Fibroblast of lung (primary cell): ENCODE data around the gene DGAT2. TPM values are rescaled to one million over a fixed set of nuclear protein-coding genes. Genes with fewer than 3 reads are reported as not detected.

Source experiments
- DNase-seq, 2 donors: peaks; one replicate each; pipeline versions ENCODE4 v3.0.0 to v3.0.0-alpha.2; 2010; ENCODE audit warnings: low read depth in 2 of 2
- H2AFZ ChIP-seq: 2 replicates; pipeline ENCODE4 v1.5.1; 2012; ENCODE audit warnings: low read length, control low read depth, inconsistent platforms
- H3K27ac ChIP-seq: 2 replicates; pipeline ENCODE4 v1.5.1; 2011; ENCODE audit warnings: low read length, control low read depth; ENCODE audit not compliant: insufficient read depth
- H3K27me3 ChIP-seq: 2 replicates; pipeline ENCODE4 v1.5.1; 2011; ENCODE audit warnings: mild to moderate bottlenecking, low read length; ENCODE audit not compliant: control insufficient read depth, insufficient read depth
- H3K36me3 ChIP-seq: 2 replicates; pipeline ENCODE4 v1.5.1; 2011; ENCODE audit warnings: low read length; ENCODE audit not compliant: control insufficient read depth, insufficient read depth
- H3K4me1 ChIP-seq: 2 replicates; pipeline ENCODE4 v1.5.1; 2011; ENCODE audit warnings: low read length; ENCODE audit not compliant: control insufficient read depth, insufficient read depth; ENCODE audit errors: extremely low read depth
- H3K4me2 ChIP-seq: 2 replicates; pipeline ENCODE4 v1.5.1; 2011; ENCODE audit warnings: low read length, control low read depth; ENCODE audit not compliant: insufficient read depth; ENCODE audit errors: extremely low read depth
- H3K4me3 ChIP-seq, 4 experiments: fragments of 200-600 bp in 1 of 4; sonication (generic) in 1 of 4; replicated peaks in 1 of 4; 2 replicates each; pipeline ENCODE4 v1.5.1; 2011 to 2016; ENCODE audit warnings: low read length in 4 of 4, low read depth in 3 of 4, mild to moderate bottlenecking in 3 of 4, control low read depth in 2 of 4, inconsistent platforms in 1 of 4, mixed read lengths in 1 of 4; ENCODE audit not compliant: insufficient read depth in 1 of 4; ENCODE audit errors: control extremely low read depth in 1 of 4
- H3K79me2 ChIP-seq: 2 replicates; pipeline ENCODE4 v1.5.1; 2012; ENCODE audit warnings: mild to moderate bottlenecking, low read length, inconsistent platforms; ENCODE audit not compliant: control insufficient read depth, insufficient read depth
- H3K9ac ChIP-seq: 2 replicates; pipeline ENCODE4 v1.5.1; 2011; ENCODE audit warnings: mild to moderate bottlenecking, low read length, control low read depth; ENCODE audit not compliant: insufficient read depth
- H3K9me3 ChIP-seq: 2 replicates; pipeline ENCODE4 v1.5.1; 2012; ENCODE audit warnings: low read depth, low read length; ENCODE audit not compliant: control insufficient read depth, insufficient read depth
- H4K20me1 ChIP-seq: 2 replicates; pipeline ENCODE4 v1.5.1; 2011; ENCODE audit warnings: low read length; ENCODE audit not compliant: control insufficient read depth, insufficient read depth; ENCODE audit errors: extremely low read depth
- CTCF ChIP-seq, 2 donors: IDR thresholded peaks in 1 of 2; conservative IDR thresholded peaks in 1 of 2; 1 replicate in 1 of 2; 2 replicates in 1 of 2; pipeline ENCODE4 v1.5.1; 2011 to 2012; ENCODE audit warnings: low read length in 2 of 2, control low read depth in 1 of 2, inconsistent platforms in 1 of 2, low read depth in 1 of 2, mild to moderate bottlenecking in 1 of 2
- EZH2 ChIP-seq: IDR thresholded peaks from 2 replicates; pipeline ENCODE4 v1.5.1; 2012; ENCODE audit warnings: low read length, control low read depth, mild to moderate bottlenecking; ENCODE audit errors: missing control alignments
- polyA plus RNA-seq, 2 donors: library from polyadenylated mRNA; depleted of rRNA in 1 of 2; stranded (reverse) in 1 of 2; unstranded in 1 of 2; fragments of >200 nt; gene quantifications; 2 replicates each; pipeline ENCODE4 v1.2.1, GENCODE V29; 2011 to 2012; ENCODE audit warnings: missing spikeins in 1 of 2
- total RNA-seq: library from RNA; depleted of rRNA; stranded (reverse); fragments of >200 nt; gene quantifications from 2 replicates; pipeline ENCODE4 v1.2.1, GENCODE V29; 2014

DGAT2 gene
- total and polyA plus RNA-seq, 2 donors (not counting 1 experiment from before 2014, with no cell fraction given): 0.32 to 1.3 TPM

DNA sequence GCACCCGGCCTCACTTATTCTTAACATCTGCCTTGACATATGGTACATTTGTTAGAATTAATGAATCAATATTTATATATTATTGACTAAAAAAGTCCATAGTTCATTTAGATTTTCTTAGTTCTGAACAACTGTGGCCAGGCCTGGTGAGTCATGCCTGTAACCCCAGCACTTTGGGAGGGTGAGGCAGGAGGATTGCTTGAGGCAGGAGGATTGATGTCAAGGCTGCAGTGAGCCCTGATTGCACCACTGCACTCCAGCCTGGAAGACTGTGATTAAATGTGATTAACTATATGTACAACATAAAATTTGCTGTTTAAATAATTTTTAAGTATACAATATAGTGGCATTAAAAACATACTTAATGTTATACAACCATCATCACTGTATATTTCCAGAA lies 52.1 kb downstream of the DGAT2 start:
- H4K20me1 ChIP-seq: no peaks in the 10 kb centered on the region
- H3K9me3 ChIP-seq: no peaks in the 10 kb centered on the region
- H3K27me3 ChIP-seq: no peaks in the 10 kb centered on the region
- peaks cover 6% of the 10 kb centered on the region for H3K4me1 ChIP-seq
- H3K4me3 ChIP-seq: no peak overlapping the region
- H3K79me2 ChIP-seq: peaks cover 26% of the 10 kb centered on the region
- no peak overlapping the region for H2AFZ ChIP-seq
- no peaks in the 10 kb centered on the region for H3K36me3 ChIP-seq
- no peak overlapping the region for H3K4me2 ChIP-seq
- H3K27ac ChIP-seq: no peak overlapping the region
- peak; percentile 46 to 70 for DNase-seq
- TF ChIP-seq EZH2 (no peak), CTCF (conservative IDR thresholded peaks at IDR 0.05 in 1 of 2, IDR thresholded peaks at IDR 0.05 in 1 of 2; ENCODE audit: low read depth in 1 of 2, low read length in 2 of 2) (no peak)
- no peak overlapping the region for H3K9ac ChIP-seq

- H3K27me3 ChIP-seq: no peaks in the 10 kb centered on the region
Observed at GRCh38 chr11:75821202-75821601, 52.6 kb downstream of the DGAT2 start.

GRCh38 chr11:75822541-75822940 lies 54.0 kb downstream of the DGAT2 start:
- Histone ChIP-seq H2AFZ (no peak overlapping the region), H3K4me1 (peaks cover 6% of the 10 kb centered on the region), H3K4me2 (no peak overlapping the region), H3K4me3 (no peak overlapping the region), H3K79me2 (peaks cover 15% of the 10 kb centered on the region), H3K27ac (no peak overlapping the region), H3K36me3 (no peaks in the 10 kb centered on the region), H4K20me1 (no peaks in the 10 kb centered on the region), H3K9ac (no peak overlapping the region), H3K9me3 (no peaks in the 10 kb centered on the region), H3K27me3 (no peaks in the 10 kb centered on the region)
- no peak for DNase-seq
- TF ChIP-seq CTCF (conservative IDR thresholded peaks at IDR 0.05 in 1 of 2, IDR thresholded peaks at IDR 0.05 in 1 of 2; ENCODE audit: low read depth in 1 of 2, low read length in 2 of 2) (no peak), EZH2 (no peak)

More at GRCh38 chr11:75821202-75821601, 52.6 kb downstream of the DGAT2 start:
- Histone ChIP-seq H3K27ac (no peak overlapping the region), H2AFZ (no peak overlapping the region), H3K9me3 (no peaks in the 10 kb centered on the region), H3K4me1 (peaks cover 6% of the 10 kb centered on the region), H3K79me2 (peaks cover 21% of the 10 kb centered on the region), H3K9ac (no peak overlapping the region), H3K4me2 (no peak overlapping the region), H3K4me3 (no peak overlapping the region), H3K36me3 (no peaks in the 10 kb centered on the region), H4K20me1 (no peaks in the 10 kb centered on the region)
- no peak for DNase-seq
- TF ChIP-seq EZH2 (no peak), CTCF (conservative IDR thresholded peaks at IDR 0.05 in 1 of 2, IDR thresholded peaks at IDR 0.05 in 1 of 2; ENCODE audit: low read depth in 1 of 2, low read length in 2 of 2) (no peak)
